Superior temporal gyrus (tissue), 1 donor: Measurements from ENCODE around the gene PPP1R14B.

Experiments used
- DNase-seq: peaks from one replicate; pipeline ENCODE4 v3.0.0-alpha.2; 2016; ENCODE audit errors: extremely low spot score

PPP1R14B gene

DNA sequence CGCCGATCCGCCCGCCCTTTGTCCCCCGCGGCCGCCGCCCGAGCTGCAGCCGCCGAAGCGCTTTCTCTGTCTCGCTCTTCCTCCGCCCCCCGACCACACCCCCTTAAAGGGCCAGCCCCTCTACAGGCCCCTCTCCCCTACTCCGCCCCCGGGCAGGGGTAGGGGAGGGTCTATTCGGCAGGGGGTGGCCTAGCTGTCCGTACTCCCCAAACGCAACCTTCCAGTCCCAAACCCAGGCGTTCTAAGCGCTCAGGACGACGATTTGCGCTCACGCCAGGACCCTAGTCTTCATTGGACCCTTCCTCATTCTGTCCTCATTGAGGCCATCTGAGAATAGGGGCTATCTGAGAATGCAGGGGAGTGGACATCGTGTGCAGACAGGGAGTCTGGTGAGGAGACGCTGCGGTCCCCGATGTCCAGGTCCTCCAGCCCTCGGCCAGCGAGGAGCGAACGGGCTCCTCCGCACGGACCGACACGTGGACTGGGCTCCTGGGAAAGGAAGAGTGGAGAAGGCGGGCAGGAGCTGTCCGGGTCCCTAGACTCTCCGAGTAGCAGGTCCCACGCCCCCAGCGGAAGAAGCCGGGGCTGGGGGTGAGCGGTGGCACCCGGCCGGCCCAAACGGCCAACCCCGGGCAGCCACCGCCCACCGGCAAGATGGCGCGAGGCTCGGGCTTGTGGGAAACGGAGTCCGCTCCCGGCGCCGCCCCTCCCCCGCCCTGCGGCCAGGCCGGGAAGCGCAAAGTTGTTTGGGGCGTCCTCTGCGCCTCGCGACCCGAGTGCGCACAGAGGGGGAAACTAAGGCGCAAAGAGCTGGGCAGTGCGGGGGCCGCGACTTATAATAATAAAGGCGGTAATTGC, at the start of gene PPP1R14B:
TSS of gene PPP1R14B (minus strand) at position 73 of the 858 bp plus-strand sequence. CDS start 270 bp downstream, outside the sequence.
- peak; percentile 80 for DNase-seq

- no peak for DNase-seq
These were observed 49.5 kb upstream of the PPP1R14B start for GRCh38 chr11:64296236-64296635.

GRCh38 chr11:64295760-64296159, 49.0 kb upstream of the PPP1R14B start:
- DNase-seq = no peak

GRCh38 chr11:64294774-64295173, 48.0 kb upstream of the PPP1R14B start:
- DNase-seq = no peak

DNA sequence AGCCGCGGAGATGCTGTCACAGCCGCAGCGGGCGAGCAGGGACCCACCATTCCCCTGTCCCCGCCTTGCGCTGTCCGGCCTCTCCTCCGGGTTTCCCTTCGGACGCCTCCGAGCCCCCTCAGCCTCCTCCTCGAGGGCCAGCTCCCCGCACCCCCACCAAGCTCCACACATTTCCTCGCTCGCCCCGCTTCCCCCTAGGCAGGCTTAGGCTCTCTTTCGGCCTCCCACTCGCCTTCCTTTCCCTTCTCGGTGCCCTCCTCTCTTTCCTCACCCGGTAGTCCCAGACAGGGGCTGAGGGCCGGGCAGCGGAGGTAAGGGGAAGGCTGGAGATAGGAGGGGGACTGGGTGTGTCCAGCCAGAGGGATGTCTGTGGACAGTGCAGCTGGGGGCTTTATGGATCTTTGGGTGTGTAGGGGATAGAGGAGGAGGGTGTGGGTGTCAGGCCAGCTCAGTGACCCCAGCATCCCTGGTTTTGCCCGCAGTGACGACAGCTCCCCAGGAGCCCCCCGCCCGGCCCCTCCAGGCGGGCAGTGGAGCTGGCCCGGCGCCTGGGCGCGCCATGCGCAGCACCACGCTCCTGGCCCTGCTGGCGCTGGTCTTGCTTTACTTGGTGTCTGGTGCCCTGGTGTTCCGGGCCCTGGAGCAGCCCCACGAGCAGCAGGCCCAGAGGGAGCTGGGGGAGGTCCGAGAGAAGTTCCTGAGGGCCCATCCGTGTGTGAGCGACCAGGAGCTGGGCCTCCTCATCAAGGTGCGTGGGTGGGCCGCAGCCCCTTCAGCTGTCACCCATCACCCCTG, 45.9 kb upstream of the PPP1R14B start:
- DNase-seq = no peak

- DNase-seq = no peak
These were observed 45.2 kb upstream of the PPP1R14B start for GRCh38 chr11:64291752-64292459.

DNA sequence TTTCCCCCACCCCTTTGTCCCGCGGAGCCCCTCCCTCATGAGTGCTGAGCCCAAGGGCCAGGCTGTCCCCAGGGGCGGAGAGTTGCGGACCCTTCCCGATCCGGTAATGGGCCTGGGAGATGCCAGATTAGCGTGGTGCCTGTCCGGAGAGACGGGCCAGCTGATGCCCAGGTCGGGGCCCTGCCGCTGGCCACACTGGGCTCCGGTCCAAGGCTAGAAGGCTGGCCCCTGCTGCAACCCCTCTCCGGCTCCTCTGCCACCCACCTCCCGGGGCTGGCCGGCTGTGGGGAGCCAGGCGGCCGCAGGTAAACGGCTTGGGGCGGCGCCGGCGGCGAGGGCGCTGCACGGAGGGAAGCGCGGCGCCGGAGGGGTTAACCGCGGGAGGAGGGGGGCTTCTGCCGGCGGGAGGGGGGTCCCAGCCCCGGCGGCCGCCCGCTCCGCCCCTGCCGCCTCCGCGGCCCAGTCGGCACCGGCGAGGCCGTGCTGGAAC, 44.6 kb upstream of the PPP1R14B start, which contains the start of gene KCNK4:
TSS of gene KCNK4 (plus strand) at position 41 of the 490 bp plus-strand sequence. CDS start 1,717 bp downstream, outside the sequence.
- DNase-seq = no peak

DNA sequence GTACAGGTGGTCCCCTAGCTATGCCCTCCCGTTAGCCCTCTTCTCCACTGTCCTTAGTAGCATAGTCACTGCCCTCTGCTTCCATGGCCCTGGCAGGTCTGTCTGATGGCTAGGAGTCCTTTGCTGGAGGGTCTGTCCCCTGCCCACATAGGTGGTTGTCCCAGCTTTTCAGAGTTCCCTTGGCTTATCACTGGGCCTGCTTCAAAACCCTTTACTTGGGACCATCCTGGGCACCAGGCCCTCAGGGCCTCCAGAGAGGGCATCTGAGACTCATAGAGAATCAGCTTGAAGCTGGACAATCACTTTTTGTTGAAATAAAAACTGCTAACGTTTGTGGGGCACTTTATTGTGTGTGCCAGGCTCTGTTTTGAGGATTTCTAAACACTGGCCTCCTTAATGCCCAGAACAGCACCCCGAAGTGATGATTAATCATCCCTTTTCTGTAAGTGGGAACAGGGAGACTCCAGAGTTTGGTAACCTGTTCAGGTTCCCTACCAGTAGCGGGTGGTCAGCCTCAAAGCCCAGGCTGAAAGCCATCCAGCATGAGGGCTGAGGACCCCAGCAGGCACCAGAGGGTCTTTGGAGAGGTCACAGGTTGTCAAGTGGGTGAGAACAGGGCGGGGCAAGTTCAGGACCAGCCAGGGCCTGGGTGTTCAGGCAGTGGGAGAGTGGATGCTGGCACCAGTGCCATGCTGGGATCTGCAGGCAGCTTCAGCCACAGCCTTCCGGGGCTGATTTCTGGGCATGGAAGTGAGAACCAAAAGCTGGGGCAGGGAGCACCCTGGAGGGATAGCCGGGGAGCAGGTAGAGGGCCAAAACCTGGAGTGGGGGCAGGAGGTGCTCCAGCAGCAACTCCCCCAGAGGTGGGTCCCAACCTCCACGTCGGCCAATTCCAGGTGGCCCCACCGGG, 43.9 kb upstream of the PPP1R14B start:
- no peak for DNase-seq

- DNase-seq = no peak
These were observed 42.3 kb upstream of the PPP1R14B start for GRCh38 chr11:64289002-64289564.

DNA sequence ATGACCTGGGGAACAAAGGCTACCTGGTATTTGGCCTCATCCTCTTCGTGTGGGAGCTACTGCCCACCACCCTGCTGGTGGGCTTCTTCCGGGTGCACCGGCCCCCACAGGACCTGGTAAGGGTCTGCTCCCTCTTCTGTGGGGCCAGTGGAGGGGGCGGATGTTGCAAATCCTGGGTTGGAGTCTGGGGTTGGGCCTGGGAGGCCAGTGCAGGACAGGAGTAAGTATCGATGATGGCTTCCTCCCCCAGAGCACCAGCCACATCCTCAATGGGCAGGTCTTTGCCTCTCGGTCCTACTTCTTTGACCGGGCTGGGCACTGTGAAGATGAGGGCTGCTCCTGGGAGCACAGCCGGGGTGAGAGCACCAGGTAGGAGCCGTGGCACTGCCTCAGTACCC, 41.6 kb upstream of the PPP1R14B start:
- DNase-seq = no peak

DNA sequence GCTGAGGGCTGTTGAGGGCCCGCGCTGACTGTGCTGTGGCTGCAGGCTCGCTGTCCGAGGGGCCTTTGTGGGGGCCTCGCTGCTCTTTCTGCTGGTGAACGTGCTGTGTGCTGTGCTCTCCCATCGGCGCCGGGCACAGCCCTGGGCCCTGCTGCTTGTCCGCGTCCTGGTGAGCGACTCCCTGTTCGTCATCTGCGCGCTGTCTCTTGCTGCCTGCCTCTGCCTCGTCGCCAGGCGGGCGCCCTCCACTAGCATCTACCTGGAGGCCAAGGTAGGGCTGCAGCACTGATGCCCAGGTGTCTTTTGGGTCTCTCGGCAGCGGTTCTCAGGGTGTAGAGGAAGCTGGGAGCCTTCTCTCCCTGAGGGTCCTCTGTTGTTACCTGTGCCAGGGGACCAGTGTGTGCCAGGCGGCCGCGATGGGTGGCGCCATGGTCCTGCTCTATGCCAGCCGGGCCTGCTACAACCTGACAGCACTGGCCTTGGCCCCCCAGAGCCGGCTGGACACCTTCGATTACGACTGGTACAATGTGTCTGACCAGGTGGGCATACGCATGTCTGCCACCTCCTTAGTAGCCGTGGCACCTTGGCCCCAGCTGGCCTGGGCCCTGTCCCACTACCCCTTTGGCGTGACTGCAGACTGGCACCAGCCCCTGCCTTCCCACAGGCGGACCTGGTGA, 41.1 kb upstream of the PPP1R14B start:
- no peak for DNase-seq

DNA sequence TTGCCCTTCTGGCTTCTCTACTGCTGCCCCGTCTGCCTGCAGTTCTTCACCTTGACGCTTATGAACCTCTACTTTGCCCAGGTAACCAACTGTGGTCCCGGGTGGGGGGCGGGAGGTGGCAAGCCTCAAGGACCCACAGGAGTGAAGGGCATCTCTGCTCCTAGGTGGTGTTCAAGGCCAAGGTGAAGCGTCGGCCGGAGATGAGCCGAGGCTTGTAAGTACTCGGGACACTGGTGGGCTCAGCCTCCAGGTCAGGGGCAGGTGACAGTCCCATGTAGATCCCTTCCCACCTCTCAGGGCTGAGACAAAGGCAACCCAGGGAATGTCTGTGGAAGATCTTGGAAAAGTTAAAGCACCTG, 40.0 kb upstream of the PPP1R14B start:
- DNase-seq = no peak

DNA sequence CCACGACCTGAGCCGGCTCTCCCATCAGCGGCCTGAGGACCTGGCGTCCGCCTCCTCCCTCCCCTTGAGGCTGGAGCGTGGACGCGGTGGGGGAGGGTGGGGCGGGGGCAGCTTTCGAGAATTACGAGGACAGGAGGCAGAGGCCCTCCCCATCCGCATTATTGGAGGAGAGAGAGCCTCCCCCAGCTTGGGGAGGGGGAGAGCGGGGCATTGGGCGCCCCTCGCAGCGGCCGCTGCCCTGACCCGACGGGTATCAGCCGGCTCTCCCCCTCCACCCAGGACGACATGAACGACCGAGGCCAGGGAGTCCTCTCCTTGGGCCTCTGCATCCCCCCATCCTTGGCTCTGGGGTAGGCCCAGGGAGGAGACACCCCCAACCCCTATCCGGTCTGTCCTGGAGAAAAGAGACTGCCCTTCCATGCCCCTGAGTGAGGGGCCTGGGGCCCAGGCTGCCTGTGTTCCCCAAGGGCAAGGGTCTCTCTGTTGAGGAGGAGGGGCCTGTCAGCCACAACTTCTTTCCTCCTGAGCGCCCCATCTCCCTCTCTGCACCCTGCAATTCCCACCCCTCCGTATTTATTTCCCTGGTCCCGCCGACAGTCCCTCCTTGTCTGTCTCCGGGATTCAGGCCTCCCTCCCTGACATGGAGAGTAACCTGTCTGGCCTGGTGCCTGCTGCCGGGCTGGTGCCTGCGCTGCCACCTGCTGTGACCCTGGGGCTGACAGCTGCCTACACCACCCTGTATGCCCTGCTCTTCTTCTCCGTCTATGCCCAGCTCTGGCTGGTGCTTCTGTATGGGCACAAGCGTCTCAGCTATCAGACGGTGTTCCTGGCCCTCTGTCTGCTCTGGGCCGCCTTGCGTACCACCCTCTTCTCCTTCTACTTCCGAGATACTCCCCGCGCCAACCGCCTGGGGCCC, 39.4 kb upstream of the PPP1R14B start:
- no peak for DNase-seq

- DNase-seq = peak; percentile 87
These were observed 38.5 kb upstream of the PPP1R14B start, which contains the start of gene GPR137 for GRCh38 chr11:64284962-64285884. TSS of gene GPR137 (plus strand) at chr11:64285848. CDS start at chr11:64286525, 677 bp downstream.

DNA sequence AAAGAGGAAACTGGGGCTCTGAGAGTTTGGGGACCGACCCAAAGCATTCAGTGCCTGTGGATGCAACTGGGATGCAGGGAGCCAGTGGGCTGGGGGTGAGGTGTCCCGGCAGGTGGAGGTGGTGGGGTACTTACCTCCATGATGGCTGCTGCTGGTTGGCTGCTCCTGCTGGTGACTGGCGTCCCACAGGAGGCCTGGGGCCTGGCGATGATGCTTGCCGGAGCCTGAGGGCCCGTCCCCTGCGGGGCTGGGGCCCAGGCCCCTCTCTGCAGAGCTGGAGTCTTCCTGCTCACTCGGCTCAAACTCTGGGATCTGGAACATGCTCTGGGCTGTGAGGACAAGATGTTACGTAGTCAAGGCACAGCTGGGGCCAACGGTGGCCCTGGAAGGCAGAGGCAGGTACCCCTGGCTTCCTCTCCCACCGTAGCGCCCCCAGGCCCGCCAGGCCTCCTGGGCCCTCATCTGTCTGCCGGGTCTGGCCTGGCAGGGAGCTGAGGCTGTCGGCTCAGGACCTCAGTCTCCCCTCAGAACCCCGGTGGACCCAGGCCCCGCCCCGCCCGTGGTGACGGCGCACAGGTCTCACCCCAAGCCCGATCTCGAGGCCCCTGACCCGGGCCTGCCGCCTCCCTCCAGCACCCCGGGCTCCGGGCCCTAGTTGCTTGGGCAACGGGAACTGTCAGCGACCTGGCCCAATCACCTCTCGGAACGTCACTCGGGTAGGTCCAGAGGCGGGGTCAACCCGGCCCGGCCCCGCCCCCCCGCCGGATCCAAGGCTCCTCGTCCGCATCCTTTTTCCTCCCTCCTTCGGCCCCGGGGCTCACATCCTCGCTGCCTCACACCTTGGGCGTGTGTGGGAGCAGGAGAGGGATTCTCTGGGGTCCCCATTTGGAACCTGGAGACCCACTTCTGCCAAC, 37.6 kb upstream of the PPP1R14B start, which contains the start of gene BAD:
TSS of gene BAD (minus strand) at position 618 of the 914 bp plus-strand sequence. CDS start at position 321, 297 bp downstream.
- peak; percentile 96 for DNase-seq

GRCh38 chr11:64283092-64283491, 36.3 kb upstream of the PPP1R14B start:
- DNase-seq = no peak
